GM18909 (cell line): ENCODE results near the gene TLE1.

ENCODE experiments used
- ATAC-seq: cut with Tn5 transposase; IDR thresholded peaks from one replicate; pipeline ENCODE4 v1.9.1; 2021; ENCODE audit warnings: mild to moderate bottlenecking; ENCODE audit not compliant: unreplicated experiment, poor library complexity

Gene TLE1

GRCh38 chr9:81586786-81587185, 102.6 kb downstream of the TLE1 start:
- no peak for ATAC-seq

- ATAC-seq: no peak
Measured at GRCh38 chr9:81585191-81585763, 104.1 kb downstream of the TLE1 start.

- ATAC-seq: no peak
Measured at GRCh38 chr9:81584099-81584498, 105.2 kb downstream of the TLE1 start.

DNA sequence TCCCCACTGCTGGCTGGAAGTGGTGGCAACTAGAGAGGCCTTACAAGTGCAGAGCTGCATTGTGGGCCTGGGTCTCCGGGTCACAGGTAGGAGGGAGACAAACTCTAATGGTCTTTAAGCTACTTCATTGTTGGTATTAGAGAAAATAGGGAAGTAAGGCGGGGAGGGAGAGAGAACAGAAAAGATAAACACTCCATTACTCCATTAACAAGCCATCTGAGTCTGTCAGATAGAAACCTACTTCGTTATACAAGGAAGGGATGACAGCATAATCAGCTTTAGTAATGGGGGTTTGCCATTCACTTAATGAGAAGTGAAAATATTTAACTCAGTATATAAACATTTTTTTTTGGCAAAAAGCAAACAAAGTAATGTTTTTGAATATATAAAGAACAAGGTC, 107.4 kb downstream of the TLE1 start:
- no peak for ATAC-seq

- ATAC-seq: no peak
Measured at GRCh38 chr9:81579381-81579780, 110.0 kb downstream of the TLE1 start.

DNA sequence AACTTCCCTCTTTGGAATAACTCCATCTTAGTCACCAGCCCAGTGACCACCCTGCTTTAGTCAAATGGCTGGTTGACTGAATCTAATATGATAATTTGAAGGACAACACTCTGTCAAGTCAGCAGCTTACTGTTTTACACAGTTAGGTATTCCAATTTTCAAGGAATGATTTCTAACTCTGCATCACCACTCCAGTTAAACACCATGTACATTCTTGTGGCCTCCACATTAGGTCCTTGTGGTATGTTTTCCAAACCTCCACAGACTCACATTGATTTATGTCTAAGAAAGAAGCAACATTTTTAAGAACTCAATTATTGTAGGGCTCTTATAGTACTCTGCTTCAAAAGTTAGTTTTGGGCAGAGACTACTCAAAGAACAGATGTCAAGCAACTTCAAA, 110.7 kb downstream of the TLE1 start:
- ATAC-seq: no peak

GRCh38 chr9:81575956-81576355, 113.4 kb downstream of the TLE1 start:
- ATAC-seq: no peak

GRCh38 chr9:81574405-81574804, 114.9 kb downstream of the TLE1 start:
- no peak for ATAC-seq

- no peak for ATAC-seq
Measured at GRCh38 chr9:81573415-81574321, 115.7 kb downstream of the TLE1 start.

- ATAC-seq: no peak
Measured at GRCh38 chr9:81570083-81570482, 119.3 kb downstream of the TLE1 start.

- no peak for ATAC-seq
Measured at GRCh38 chr9:81566074-81566698, 123.2 kb downstream of the TLE1 start.

- ATAC-seq: no peak
Measured at GRCh38 chr9:81565609-81566008, 123.7 kb downstream of the TLE1 start.

- no peak for ATAC-seq
Measured at GRCh38 chr9:81565144-81565543, 124.2 kb downstream of the TLE1 start.

- ATAC-seq: no peak
Measured at GRCh38 chr9:81564632-81565031, 124.7 kb downstream of the TLE1 start.

DNA sequence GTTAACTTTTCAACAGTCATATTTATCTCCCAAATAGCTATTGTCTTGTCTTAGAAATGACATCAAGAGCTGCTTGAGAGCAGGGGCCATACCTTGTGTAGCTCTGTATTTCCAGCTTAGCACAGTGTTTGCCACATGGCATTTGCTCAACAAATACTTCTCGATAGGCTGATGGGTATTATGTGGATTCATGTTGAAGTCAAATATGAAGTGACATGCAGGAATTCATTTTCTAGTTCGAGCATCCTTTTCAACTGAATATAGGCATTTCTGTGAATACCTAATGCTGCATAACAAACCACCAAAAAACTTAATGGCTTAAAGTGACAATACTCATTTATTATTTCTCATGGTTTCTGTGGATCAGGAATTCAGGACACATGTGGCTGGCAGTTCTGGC, 125.6 kb downstream of the TLE1 start:
- ATAC-seq: no peak

GRCh38 chr9:81563020-81563407, 126.3 kb downstream of the TLE1 start:
- no peak for ATAC-seq

GRCh38 chr9:81562231-81563019, 126.9 kb downstream of the TLE1 start:
- ATAC-seq: no peak

DNA sequence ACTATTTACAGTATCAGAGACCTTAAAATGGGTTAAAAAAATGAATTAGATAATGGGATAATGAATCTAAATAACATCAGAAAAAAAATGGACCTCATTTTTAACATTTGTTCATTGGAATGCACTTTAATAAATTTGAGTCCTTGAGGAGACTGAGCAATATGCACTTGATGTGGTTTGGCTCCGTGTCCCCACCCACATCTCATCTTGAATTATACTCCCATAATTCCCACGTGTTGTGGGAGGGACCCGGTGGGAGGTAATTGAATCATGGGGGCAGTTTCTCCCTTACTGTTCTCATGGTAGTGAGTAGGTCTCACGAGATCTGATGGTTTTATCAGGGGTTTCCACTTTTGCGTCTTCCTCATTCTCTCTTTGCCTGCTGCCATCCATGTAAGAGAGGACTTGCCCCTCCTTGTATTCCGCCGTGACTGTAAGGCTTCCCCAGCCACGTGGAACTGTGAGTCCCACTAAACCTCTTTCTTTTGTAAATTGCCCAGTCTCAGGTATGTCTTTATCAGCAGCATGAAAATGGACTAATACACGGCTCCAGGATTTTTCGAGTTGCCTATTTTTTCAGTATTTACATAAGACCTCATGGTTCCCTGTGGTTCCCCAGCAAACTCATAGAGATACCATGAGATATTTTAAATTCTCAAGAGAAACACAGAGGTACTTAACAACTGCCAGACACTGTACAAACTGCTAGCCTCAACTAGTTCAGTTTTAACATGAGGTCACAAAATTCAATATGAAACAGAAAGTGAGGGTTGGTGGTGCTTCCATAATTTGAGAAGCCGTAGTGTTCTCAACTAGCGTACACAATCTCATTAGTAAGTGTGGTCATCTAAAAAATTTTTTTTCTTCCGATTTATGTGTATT, 128.3 kb downstream of the TLE1 start:
- no peak for ATAC-seq

DNA sequence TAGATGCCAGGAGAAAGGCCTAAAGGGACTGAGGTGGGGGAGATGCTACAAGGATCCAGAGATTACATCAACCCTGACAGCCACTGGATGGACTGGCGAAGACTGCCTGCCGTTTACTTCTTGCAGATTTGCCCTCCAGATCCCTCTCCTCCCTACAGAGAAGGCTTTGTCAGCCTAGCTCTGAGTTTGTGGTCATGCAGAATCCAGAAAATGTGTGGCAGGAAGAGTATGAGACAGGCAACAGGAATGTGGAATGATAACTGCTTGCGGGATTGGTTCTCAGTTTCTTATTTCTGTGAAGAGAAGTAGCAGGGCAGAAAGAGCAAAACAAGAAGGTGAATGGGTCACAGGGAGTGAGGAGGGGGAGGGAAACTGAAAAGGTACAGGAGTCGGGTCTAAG, 129.6 kb downstream of the TLE1 start:
- no peak for ATAC-seq

- ATAC-seq: no peak
Measured at GRCh38 chr9:81559197-81559596, 130.2 kb downstream of the TLE1 start.
